Keratinocyte (primary cell): ENCODE results near the gene CABP4.

Experiments used
- EZH2 ChIP-seq: IDR thresholded peaks from one replicate; pipeline ENCODE4 v1.6.1; 2012; ENCODE audit warnings: inconsistent platforms, mild to moderate bottlenecking, low read length, moderate library complexity
- TF ChIP-seq, protein P1 (sequence below), 3 experiments: IDR thresholded peaks in 1 of 3; conservative IDR thresholded peaks in 1 of 3; optimal IDR thresholded peaks in 1 of 3; 2 replicates in 2 of 3; 3 replicates in 1 of 3; pipeline versions ENCODE3 to v1.5.1; 2011; ENCODE audit warnings: low read length in 3 of 3, mild to moderate bottlenecking in 3 of 3, moderate library complexity in 2 of 3, control low read depth in 1 of 3, inconsistent platforms in 1 of 3; ENCODE audit not compliant: insufficient read depth in 2 of 3; ENCODE audit errors: extremely low read depth in 1 of 3

DNA sequence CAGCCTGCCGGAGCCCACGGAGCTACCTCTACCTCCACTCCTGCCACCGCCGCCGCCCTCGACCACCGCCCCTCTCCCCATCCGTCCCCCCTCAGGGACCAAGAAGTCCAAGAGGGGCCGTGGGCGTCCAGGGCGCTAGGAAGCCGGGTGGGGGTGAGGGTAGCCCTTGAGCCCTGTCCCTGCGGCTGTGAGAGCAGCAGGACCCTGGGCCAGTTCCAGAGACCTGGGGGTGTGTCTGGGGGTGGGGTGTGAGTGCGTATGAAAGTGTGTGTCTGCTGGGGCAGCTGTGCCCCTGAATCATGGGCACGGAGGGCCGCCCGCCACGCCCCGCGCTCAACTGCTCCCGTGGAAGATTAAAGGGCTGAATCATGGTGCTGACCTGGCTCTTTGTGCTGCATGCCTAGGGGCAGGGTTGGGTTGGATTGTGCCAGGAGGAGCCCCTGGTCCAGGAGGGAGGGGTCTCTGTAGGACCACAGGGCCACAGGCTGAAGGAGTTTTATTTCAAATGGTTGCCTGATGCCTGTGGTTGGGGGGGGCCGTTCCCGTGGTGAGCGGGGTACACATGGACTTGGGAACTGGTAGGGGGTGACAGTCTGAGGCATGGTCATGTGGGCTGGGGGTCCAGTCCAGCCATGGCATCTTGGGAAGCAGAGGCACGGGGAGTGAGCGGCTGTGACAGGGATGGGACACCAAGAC, 20.0 kb upstream of the CABP4 start:
- TF ChIP-seq, protein P1, sequence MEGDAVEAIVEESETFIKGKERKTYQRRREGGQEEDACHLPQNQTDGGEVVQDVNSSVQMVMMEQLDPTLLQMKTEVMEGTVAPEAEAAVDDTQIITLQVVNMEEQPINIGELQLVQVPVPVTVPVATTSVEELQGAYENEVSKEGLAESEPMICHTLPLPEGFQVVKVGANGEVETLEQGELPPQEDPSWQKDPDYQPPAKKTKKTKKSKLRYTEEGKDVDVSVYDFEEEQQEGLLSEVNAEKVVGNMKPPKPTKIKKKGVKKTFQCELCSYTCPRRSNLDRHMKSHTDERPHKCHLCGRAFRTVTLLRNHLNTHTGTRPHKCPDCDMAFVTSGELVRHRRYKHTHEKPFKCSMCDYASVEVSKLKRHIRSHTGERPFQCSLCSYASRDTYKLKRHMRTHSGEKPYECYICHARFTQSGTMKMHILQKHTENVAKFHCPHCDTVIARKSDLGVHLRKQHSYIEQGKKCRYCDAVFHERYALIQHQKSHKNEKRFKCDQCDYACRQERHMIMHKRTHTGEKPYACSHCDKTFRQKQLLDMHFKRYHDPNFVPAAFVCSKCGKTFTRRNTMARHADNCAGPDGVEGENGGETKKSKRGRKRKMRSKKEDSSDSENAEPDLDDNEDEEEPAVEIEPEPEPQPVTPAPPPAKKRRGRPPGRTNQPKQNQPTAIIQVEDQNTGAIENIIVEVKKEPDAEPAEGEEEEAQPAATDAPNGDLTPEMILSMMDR (optimal IDR thresholded peaks at IDR 0.05 in 1 of 3, IDR thresholded peaks at IDR 0.05 in 1 of 3, conservative IDR thresholded peaks at IDR 0.05 in 1 of 3; ENCODE audit: extremely low read depth in 1 of 3, insufficient read depth in 2 of 3, low read length in 3 of 3) = no peak
- no peak for TF ChIP-seq EZH2
